Lower leg skin (tissue), 3 donors: Measurements from ENCODE around the gene ATXN3L.

Experiments
- POLR2A ChIP-seq, 2 donors: fragments of 450-650 bp; IDR thresholded peaks; one replicate each; pipeline ENCODE4 v1.6.1; 2016 to 2017; ENCODE audit warnings: antibody characterized with exemption in 2 of 2, mild to moderate bottlenecking in 1 of 2, moderate library complexity in 1 of 2
- TF ChIP-seq, protein P1 (sequence below), 3 donors: fragments of 450-650 bp; IDR thresholded peaks; one replicate each; pipeline ENCODE4 v1.5.1; 2016; ENCODE audit warnings: antibody characterized with exemption in 3 of 3, mild to moderate bottlenecking in 3 of 3, moderate library complexity in 2 of 3

DNA sequence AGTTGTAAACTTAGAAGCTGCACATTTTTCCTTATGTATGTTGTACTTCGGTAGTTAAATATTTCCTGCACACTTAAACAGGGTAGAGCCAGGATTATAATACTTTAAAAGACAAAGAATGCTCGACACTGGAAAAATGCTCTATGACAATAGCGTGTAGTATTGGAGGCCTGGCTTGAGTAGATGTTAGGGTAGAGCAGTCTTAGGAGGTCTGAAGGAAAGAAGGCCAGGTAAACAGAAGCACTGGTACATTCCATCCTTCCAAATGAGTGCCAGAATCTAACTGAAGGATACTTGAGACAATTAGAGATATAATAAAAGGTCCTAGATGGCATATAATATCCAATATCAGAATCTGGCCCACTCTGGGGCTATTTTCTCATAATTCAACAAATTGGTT lies 42.3 kb downstream of the ATXN3L start:
- TF ChIP-seq POLR2A (IDR thresholded peaks at IDR 0.05) = no peak
- TF ChIP-seq, protein P1, sequence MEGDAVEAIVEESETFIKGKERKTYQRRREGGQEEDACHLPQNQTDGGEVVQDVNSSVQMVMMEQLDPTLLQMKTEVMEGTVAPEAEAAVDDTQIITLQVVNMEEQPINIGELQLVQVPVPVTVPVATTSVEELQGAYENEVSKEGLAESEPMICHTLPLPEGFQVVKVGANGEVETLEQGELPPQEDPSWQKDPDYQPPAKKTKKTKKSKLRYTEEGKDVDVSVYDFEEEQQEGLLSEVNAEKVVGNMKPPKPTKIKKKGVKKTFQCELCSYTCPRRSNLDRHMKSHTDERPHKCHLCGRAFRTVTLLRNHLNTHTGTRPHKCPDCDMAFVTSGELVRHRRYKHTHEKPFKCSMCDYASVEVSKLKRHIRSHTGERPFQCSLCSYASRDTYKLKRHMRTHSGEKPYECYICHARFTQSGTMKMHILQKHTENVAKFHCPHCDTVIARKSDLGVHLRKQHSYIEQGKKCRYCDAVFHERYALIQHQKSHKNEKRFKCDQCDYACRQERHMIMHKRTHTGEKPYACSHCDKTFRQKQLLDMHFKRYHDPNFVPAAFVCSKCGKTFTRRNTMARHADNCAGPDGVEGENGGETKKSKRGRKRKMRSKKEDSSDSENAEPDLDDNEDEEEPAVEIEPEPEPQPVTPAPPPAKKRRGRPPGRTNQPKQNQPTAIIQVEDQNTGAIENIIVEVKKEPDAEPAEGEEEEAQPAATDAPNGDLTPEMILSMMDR (IDR thresholded peaks at IDR 0.05) = no peak
